Osteocyte (in vitro differentiated cells): ENCODE measurements around the gene ANKRD9. TPM values are rescaled to one million over a fixed set of nuclear protein-coding genes. Genes with fewer than 3 reads are reported as not detected.
A peak's percentile ranks its signal among the peaks of the same experiment; 100 is the strongest.

Experiments
- DNase-seq: peaks from one replicate; pipeline ENCODE4 v3.0.0; 2021; ENCODE audit warnings: mixed read lengths; ENCODE audit not compliant: unreplicated experiment; ENCODE audit errors: extremely low spot score
- H3K27ac Mint-ChIP-seq: one replicate; pipeline ENCODE4 v1.8.0; 2021; ENCODE audit warnings: mild to moderate bottlenecking, mixed read lengths; ENCODE audit not compliant: unreplicated experiment
- H3K27me3 Mint-ChIP-seq: one replicate; pipeline ENCODE4 v1.8.0; 2021; ENCODE audit warnings: mixed read lengths; ENCODE audit not compliant: unreplicated experiment
- H3K36me3 Mint-ChIP-seq: one replicate; pipeline ENCODE4 v1.8.0; 2021; ENCODE audit warnings: mixed read lengths; ENCODE audit not compliant: unreplicated experiment
- H3K4me1 Mint-ChIP-seq: one replicate; pipeline ENCODE4 v1.8.0; 2021; ENCODE audit warnings: mixed read lengths; ENCODE audit not compliant: unreplicated experiment
- H3K4me3 Mint-ChIP-seq: one replicate; pipeline ENCODE4 v1.8.0; 2021; ENCODE audit warnings: mild to moderate bottlenecking, moderate library complexity, mixed read lengths; ENCODE audit not compliant: unreplicated experiment
- H3K9me3 Mint-ChIP-seq: one replicate; pipeline ENCODE4 v1.8.0; 2021; ENCODE audit warnings: mixed read lengths; ENCODE audit not compliant: unreplicated experiment
- total RNA-seq: library from RNA; stranded (reverse); gene quantifications from 2 replicates; pipeline ENCODE4 v1.2.1, GENCODE V29; 2021
- TF ChIP-seq, protein P1 (sequence below): fragments of 200-600 bp; sonication (generic); IDR thresholded peaks from 2 replicates; pipeline ENCODE4 v1.5.0; 2021; ENCODE audit warnings: antibody characterized with exemption, mild to moderate bottlenecking, moderate library complexity

The ANKRD9 gene
- total RNA-seq, 1 donor from 2014 or later = 13.6 TPM

DNA sequence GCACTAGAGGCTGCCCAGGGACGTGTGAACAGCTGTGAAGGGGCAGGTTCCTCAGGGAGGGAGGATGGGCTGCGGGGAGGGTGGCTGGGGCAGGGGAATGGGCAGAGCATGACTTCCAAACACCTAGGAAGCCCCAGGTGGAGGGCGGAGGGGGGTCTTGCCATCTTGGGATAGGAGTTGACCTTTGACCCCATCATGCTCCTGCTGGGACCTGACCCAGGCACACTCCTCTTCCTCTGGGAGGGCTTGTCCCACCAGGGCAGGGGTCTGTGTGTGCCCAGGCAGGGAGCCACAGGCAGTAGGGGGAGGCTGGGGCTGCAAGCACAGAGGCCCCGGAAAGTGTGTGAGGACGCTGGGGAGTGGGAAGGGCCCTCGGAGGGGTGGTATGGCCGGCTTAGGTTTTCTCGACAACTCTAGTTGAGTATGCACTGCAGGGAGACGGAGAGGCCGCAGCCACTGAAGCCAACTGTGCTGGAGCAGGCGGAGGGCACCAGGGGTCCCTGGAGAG lies 3.3 kb upstream of the ANKRD9 start:
- no peak for DNase-seq

DNA sequence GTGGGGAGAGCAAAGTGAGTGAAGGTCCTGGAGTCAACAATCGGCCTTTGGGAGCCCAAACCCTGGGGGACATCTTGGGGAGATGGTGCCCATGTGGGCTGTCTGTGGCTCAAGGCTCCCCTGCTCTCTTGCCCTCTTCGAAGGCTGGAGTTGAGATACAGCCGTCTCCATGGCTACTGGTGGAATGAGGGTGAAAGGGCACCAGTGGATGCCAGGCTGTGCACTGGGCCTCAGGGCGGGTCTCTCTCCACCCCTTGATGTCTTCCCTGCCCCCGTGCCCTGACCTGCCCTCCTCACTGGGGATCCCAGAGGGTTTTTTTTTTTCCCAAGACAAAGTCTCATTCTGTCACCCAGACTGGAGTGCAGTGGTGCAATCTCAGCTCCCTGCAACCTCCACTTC lies 2.0 kb upstream of the ANKRD9 start:
- DNase-seq = no peak
- Mint-ChIP-seq H3K36me3 (no peaks in the 10 kb centered on the region), H3K27ac (no peak overlapping the region), H3K27me3 (no peaks in the 10 kb centered on the region), H3K9me3 (no peaks in the 10 kb centered on the region), H3K4me3 (peak overlapping the region; percentile 32), H3K4me1 (peaks cover 11% of the 10 kb centered on the region)
- TF ChIP-seq, protein P1, sequence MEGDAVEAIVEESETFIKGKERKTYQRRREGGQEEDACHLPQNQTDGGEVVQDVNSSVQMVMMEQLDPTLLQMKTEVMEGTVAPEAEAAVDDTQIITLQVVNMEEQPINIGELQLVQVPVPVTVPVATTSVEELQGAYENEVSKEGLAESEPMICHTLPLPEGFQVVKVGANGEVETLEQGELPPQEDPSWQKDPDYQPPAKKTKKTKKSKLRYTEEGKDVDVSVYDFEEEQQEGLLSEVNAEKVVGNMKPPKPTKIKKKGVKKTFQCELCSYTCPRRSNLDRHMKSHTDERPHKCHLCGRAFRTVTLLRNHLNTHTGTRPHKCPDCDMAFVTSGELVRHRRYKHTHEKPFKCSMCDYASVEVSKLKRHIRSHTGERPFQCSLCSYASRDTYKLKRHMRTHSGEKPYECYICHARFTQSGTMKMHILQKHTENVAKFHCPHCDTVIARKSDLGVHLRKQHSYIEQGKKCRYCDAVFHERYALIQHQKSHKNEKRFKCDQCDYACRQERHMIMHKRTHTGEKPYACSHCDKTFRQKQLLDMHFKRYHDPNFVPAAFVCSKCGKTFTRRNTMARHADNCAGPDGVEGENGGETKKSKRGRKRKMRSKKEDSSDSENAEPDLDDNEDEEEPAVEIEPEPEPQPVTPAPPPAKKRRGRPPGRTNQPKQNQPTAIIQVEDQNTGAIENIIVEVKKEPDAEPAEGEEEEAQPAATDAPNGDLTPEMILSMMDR = no peak

More for the DNA sequence above, 3.3 kb upstream of the ANKRD9 start:
- Mint-ChIP-seq H3K27ac (no peak overlapping the region), H3K4me3 (no peak overlapping the region), H3K4me1 (peaks cover 11% of the 10 kb centered on the region), H3K9me3 (no peaks in the 10 kb centered on the region), H3K27me3 (no peaks in the 10 kb centered on the region), H3K36me3 (no peaks in the 10 kb centered on the region)
- TF ChIP-seq, protein P1 = no peak

DNA sequence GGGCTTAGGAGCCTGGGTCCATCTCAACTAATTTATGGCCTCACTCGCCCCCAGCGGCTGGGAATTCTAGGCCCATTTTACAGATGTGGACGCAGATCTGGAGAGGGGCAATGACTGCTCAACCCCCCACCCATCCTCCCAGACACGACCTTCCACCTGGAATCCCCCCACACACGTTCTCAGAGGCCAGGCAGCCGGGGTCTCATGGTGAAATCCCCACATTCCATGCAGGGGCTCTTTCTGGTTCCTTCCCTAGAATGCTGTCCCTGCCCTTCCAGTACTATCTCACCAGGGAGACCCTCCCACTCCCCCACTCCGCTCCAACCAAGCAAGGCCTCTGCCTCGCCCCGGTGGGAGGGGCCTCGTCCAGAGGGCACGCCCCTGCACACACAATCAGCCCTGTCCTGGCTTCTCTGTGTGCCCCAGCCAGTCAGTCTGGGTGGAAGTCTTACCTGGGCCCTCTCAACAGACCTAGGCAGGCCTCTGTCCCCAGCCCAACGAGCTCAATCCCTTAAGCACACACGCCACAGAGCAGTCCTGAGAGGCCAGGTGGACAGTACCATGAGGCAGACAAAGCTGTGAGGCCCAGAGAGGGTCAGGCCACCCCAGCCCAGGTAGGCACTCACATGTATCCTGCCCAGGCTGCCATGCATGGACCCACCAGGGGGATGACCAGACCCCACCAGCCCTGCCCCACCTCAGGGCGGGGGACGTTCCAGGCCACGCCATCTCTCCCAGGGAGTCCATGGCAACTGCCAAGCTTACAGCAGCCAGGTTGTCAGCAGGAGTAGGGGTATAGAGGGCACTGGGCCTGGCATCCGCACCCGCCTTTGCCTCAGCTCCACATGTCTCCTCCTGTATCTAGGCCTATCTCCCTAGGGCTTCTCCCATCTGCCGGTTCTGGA lies 1.3 kb upstream of the ANKRD9 start:
- Mint-ChIP-seq H3K36me3 (no peaks in the 10 kb centered on the region), H3K27ac (no peak overlapping the region), H3K4me1 (peaks cover 7% of the 10 kb centered on the region), H3K9me3 (no peaks in the 10 kb centered on the region), H3K4me3 (peak overlapping the region; percentile 73), H3K27me3 (no peaks in the 10 kb centered on the region)
- TF ChIP-seq, protein P1 = no peak
- no peak for DNase-seq

DNA sequence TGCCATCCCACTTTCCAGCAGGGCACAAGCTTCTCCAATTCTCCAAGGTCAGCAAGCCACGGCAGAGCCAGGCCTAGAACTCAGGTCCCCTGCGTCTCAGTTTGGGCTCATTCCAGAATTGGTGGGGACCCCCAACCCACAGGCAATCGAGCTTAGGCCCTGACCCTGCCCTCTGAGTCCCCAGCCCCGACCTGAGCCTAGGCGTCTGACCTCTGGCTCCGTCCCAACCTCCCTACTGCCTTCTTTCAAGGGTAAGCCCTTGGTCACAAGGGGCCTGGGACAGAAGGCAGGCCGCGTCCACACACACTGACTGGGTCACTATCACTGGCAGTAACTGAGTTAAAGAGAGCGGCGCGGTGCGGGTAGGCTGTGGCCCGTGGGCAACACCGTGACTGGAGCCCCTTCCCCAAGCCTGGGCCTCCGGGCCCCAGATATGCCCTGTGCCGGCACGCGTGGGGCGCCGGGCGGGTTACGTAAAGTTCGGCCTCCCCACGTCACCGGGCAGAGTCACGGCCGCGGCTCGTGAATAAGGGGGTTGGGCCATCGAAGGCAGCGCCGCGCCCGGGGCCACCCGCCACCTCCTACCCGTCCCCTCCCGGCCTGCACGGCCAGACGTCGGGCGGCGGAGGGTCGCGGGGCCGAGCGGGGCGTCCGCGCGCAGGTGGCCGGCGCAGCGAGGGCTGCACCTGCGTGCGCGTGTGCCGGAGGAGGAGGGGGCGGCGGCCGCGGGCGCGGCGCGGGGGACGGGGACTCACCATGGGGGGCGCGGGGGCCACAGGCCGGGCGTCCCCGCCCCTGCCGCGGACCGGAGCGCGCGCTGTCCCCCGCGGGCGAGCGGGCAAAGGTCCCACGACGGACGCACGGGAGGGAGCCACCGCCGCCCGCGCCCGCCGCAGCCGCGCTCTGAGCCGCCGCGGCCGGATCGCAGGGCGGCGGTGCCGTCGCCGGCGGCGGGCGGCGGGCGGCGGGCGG lies 516 bp downstream of the ANKRD9 start:
- no peak for DNase-seq
- TF ChIP-seq, protein P1 = no peak

More for the DNA sequence above, 516 bp downstream of the ANKRD9 start:
- Mint-ChIP-seq H3K27me3 (no peaks in the 10 kb centered on the region), H3K4me1 (peaks cover 7% of the 10 kb centered on the region), H3K36me3 (peaks cover 2% of the 10 kb centered on the region), H3K4me3 (peak overlapping the region; percentile 71), H3K27ac (peak overlapping the region; percentile 54), H3K9me3 (no peaks in the 10 kb centered on the region)
